ENCODE measurements around the gene PEX1.

Gene PEX1

GRCh38 chr7:92437956-92438491 is 90.3 kb downstream of the PEX1 start:
- in situ Hi-C loops (cut with MboI; ENCODE audit: low pct_unique_long_range_greater_than_20kb, low sequenced_read_pairs, unreplicated experiment), result loop anchor here (25.0 kb wide), 1 partner anchor 601 kb away; no protein-coding TSS in a partner anchor
- no peak for DNase-seq (ENCODE audit: low spot score)
- no peak for TF ChIP-seq CTCF (IDR thresholded peaks at IDR 0.05; ENCODE audit: extremely low read depth, insufficient read depth, missing control alignments)

Data from GM13977 (cell line).